ENCODE results near the gene F2RL3.

F2RL3 gene

GRCh38 chr19:16883522-16883921 is 5.3 kb upstream of the F2RL3 start:
- H3K27ac ChIP-seq = no peak overlapping the region
- TF ChIP-seq ZFX (IDR thresholded peaks at IDR 0.05) = no peak
- no peak for TF ChIP-seq CTCF (conservative IDR thresholded peaks at IDR 0.05)

- no peak for TF ChIP-seq ZFX (IDR thresholded peaks at IDR 0.05)
- no peak for TF ChIP-seq CTCF (conservative IDR thresholded peaks at IDR 0.05)
- H3K27ac ChIP-seq = no peak overlapping the region
Observed at GRCh38 chr19:16885166-16885565, 3.6 kb upstream of the F2RL3 start.

GRCh38 chr19:16886305-16886880 is 2.4 kb upstream of the F2RL3 start:
- H3K27ac ChIP-seq = no peak overlapping the region
- TF ChIP-seq ZFX (IDR thresholded peaks at IDR 0.05) (no peak), CTCF (conservative IDR thresholded peaks at IDR 0.05) (no peak)

GRCh38 chr19:16887353-16888265 is 1.2 kb upstream of the F2RL3 start:
- H3K27ac ChIP-seq = no peak overlapping the region
- TF ChIP-seq ZFX (IDR thresholded peaks at IDR 0.05) (no peak), CTCF (conservative IDR thresholded peaks at IDR 0.05) (no peak)

GRCh38 chr19:16889366-16889882 is 625 bp downstream of the F2RL3 start:
- no peak for TF ChIP-seq CTCF (conservative IDR thresholded peaks at IDR 0.05)
- no peak for TF ChIP-seq ZFX (IDR thresholded peaks at IDR 0.05)
- no peak overlapping the region for H3K27ac ChIP-seq

- H3K27ac ChIP-seq = no peak overlapping the region
- no peak for TF ChIP-seq CTCF (conservative IDR thresholded peaks at IDR 0.05)
- no peak for TF ChIP-seq ZFX (IDR thresholded peaks at IDR 0.05)
Observed at GRCh38 chr19:16889883-16890460, 1.2 kb downstream of the F2RL3 start.

Data from C4-2B (cell line).